GM18870 (cell line): ENCODE results near the gene NEU3.
"Not testable (repeated sequence)": the region's sequence is repeated elsewhere in the genome, so short reads cannot be mapped to it uniquely, and the experiment has no call there.

Experiments used
- ATAC-seq: cut with Tn5 transposase; IDR thresholded peaks from one replicate; pipeline ENCODE4 v1.9.1; 2021; ENCODE audit warnings: moderate library complexity; ENCODE audit not compliant: unreplicated experiment

Gene NEU3

DNA sequence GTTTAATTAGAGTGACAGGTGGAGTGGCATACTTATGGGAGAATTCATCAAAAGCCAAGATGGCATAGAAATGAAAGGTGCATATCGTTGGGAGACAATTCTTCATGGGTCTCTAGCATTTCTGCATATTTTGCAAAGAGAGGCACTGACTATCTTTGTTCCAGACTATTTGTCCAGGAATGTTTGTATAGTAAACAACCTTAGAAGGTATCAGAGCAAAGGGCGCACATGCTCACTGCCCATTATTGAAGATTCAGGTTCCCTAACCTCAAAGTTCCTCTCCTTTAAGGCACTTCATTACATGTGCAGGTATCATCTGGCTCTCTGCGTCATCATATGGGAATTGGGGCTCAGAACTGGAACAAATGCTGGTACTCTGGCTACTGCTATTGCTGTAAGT, 4.7 kb upstream of the NEU3 start:
- ATAC-seq: no peak

DNA sequence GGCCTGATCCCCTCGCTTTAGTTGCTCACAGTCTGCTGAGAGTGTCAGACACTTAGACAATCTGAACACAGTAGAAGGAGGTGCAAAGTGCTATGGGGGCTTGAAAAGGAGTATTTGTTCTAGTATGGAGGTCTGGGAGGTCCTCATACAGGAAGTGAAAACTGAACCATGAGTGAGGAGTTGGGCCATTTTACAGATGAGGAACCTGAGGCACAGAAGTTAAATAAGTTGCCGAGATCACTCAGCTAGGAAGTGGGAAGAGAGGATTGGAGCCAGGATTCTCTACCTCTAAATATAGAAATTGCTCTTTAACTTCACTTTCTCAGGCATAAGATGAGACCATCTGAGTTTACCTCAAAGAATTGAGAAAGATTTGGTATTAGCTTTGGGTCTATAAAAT, 4.0 kb upstream of the NEU3 start:
- ATAC-seq: no peak

DNA sequence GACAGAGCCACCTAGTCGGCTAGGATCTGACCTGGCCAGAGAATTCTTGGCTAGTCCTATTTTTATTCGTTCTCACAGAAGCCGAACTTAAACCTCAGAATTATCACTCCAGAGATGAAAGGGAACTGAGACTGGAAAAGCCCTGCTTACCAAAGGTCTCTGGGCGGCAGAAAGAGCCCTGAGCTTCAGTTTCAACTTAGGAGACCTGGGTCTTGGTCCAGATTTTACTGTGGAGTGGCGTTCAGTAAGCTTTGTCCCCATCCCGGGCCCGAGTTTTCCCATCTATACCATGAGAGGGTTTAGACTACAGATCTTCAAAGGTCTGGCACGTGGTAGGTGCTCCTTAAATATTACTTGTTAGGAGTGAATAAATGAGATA, 516 bp downstream of the NEU3 start:
- ATAC-seq: no peak

DNA sequence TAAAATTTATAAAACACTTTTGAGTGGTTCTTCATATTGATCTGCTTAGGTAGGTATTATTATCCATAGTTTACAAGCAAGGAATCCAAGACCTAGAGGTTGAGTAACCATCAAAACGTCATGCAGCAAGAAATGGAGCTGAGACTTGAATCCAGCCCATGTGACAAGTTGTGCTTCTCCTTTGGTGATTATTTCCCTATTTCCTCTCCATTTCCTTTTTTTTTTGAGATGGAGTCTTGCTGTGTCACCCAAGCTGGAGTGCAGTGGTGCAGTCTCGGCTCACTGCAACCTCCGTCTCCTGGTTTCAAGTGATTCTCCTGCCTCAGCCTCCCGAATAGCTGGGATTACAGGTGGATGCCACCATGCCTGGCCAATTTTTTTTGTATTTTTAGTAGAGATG, 1.4 kb downstream of the NEU3 start:
- ATAC-seq: not testable (repeated sequence)

DNA sequence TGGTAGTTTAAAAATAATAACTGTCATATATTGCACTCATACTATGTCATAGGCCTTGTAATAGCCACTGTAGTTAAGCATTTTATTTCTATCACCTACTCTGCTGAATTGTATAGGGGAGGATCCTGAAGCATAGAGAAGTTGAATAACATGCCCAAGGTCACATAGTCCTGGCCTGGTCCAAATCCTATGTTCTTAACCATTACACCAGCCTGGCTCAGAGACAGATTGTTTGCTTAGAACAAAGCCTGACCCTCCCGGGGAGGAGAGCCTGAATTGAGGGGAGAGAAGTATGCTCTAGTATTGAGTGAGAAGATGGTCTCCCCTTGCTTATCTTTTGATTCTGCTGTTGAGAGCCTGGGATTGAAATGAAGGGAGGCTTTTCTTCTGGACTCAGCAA, 2.2 kb downstream of the NEU3 start:
- no peak for ATAC-seq

DNA sequence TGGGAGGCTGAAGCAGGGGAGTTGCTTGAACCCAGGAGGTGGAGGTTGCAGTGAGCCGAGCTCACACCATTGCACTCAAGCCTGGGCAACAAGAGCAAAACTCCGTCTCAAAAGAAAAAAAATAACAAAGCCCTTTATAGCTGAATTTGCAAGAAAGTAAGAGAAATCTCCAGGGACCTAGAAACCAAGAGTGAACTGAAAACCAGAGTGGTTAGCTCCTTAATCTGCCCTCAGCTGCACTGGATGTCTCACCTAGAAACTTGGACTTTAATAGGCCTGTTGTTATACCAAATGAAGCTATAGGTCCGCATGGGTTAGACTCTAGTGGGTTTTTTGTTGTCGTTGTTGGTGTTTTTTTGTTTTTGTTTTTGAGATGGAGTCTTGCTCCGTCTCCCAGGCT, 4.1 kb downstream of the NEU3 start:
- no peak for ATAC-seq

DNA sequence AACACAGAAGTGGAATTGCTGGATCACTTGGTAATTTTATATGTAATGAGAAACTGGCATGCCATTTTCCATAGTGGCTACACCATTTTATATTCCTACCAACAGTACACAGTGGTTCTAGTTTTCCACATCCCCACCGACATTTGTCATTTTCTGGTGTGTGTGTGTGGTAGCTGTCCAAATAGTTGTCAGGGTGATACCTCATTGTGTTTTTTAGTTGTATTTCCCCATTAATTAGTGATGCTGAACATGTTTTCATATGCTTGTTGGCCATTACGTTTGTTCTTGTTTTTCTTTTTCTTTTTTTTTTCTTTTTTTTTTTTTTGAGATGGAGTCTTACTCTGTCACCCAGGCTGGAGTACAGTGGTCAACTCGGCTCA, 12.2 kb downstream of the NEU3 start:
- no peak for ATAC-seq

DNA sequence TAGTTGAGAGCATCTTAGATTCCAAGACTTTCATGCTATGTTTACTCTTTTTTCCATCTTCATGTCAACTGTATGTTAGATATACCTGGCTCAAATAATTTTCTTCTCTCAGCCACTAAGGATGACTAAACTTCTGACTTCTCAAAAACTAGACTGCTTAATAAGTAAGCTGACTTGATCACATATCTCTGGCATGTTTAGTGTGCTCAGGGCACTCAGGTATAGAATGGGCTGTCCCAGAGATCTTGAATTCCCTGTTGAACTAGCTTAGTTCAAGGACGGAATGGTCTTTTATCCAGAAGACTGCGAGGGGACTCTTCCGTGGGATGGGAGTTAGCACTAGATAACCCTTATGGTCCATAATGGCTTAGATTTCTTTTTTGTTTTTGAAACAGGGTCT, 13.0 kb downstream of the NEU3 start:
- ATAC-seq: no peak

DNA sequence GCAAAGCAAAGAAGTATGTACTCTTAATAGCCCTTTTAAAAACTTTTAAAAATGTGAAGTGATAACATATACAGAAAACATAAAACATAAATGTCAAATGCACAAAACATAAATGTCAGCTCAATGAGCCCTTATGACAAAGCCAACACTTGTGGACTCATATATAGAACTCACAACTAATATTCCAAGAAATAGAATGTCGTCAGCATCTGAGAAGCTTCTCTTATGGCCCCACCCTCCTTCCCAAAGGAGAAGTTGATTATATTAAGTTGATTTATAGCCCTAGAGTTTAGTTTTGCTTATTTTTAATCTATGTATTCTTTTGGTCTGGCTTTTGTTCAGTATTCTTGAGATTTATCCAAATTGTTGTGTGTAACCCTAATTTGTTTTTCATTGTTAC, 13.8 kb downstream of the NEU3 start:
- ATAC-seq: no peak

DNA sequence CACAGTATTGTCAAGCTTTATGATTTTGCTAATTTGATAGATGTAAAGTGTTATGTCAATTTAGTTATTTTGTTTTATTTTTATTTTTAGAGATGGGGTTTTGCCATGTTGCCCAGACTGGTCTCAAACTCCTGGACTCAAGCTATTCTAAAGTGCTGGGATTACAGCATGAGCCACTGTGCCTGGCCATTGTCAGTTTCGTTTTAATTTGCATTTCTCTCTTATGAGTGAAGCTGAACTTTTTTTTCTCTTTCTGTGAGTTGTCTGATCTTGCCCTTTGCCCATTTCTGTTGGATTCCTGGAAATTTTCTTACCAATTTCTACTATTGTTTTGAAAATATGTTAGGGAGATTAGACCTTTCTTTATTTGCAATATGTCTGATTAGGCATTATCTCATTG, 15.5 kb downstream of the NEU3 start:
- no peak for ATAC-seq

DNA sequence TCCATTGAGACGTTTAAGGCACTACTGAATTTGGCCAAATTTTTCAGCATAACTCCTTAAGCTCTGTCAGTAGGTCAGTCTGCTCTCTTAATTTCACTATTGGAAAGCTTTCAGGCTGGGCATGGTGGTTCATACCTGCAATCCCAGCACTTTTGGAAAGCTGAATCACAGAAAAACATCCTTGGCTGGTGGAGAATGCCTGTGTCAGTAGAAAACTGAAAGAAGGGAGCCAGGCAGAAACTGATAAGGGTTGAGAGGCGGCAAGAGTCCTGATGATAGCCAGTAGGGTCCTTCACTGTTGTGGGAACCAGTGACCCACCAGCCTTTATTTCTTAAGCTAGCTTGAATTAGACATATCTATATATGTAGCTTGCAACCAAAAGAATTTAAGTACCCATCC, 22.6 kb downstream of the NEU3 start:
- no peak for ATAC-seq

DNA sequence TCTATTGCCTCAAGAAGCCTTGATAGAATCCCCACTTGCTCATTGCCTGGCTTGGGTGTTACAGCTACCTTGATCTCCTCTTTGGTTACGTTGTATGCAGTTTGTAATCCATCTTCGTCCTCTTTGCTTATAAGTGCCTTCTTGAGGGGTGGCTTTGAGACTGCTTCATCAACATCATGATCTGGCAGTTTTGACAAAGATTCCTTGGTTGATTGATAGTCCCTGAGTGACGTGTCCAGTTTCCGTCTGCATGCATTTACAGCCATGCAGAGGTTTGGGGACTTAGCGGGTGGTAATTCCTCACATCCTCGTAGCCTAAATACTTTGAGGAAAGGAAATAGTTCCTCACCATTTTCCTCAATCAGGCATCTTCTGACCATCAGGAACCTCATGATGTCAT, 23.1 kb downstream of the NEU3 start:
- no peak for ATAC-seq

DNA sequence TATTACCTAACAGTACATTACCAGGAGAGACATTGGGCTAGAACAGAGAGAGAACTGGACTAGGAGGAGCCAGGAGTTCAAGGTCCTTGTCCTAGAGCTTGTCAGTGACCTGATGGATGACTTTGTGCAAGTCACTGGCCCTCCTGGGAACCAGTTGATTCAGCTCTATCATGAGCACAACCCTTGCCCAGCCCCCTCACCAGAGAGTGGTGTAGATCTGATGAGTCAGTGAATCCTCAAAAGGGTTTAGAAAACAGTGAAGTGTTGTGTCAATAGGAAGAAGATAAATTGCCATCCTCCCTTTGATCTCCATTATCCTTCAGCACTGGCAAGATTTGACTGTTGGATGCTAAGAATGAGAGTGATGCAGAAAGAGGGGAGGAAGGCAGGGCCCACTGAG, 24.3 kb downstream of the NEU3 start:
- ATAC-seq: no peak

DNA sequence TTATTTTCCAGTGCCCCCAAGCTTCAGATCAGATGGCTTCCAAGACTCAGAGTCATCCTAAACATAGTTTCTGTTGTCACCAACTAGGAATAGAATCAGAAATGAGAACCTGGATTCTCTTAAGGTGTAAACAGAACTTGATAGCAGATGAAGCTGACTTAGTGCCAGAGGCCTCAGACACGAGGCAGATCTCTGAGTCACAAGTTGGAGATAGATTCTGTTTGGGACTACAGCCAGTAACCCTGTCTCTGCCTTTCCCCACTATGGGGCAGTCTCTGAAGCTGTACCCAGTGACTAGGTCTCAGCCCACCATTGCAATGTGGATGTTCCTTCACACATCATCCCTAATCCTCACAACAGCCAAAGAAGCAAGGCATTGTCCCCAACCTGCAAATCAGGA, 25.4 kb downstream of the NEU3 start:
- ATAC-seq: no peak

DNA sequence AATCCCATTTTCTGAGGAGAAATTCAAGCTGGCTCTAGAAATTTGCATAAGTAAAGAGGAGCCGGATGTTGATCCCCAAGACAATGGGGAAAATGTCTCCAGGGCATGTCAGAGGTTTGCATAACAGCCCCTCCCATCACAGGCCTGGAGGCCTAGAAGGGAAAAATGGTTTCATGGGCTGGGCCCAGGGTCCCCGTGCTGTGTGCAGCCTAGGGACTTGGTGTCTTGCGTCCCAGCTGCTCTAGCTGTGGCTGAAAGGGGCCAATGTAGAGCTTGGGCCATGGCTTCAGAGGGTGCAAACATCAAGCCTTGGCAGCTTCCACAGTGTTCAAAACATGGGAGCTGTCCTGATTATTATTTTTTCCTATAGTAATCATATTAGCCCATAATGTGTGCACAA, 30.5 kb downstream of the NEU3 start:
- not testable (repeated sequence) for ATAC-seq

DNA sequence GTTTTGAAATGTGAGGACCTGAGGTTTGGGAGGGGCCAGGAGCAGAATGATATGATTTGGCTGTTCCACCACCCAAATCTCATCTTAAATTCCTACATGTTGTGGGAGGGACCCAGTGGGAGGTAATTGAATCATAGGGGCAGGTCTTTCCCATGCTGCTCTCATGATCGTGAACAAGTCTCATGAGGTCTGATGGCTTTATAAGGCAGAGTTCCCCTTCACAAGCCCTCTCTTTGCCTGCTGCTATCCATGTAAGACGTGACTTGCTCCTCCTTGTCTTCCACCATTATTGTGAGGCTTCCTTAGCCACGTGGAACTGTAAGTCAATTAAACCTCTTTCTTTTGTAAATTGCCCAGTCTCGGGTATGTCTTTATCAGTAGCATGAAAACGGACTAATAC, 31.6 kb downstream of the NEU3 start:
- not testable (repeated sequence) for ATAC-seq

DNA sequence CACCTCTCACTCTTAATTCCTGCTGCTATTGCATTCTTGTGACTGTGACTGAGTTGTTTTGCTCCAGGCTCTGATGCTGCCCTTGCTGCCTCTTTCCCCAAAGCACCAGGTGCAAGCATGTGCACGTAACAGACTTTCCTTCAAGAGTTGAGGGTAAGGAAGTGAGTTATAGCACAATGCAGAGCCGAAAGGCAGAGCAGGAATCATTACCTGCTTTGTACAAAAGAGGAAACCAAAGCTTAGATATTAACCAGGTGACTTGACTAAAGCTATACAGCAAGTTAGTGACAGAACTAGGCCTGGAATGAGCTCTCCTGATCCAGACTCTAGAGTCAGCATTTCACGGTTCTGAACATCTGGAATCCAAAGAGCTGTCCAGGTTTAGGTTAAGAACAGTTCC, 33.6 kb downstream of the NEU3 start:
- peak; percentile 39 for ATAC-seq

DNA sequence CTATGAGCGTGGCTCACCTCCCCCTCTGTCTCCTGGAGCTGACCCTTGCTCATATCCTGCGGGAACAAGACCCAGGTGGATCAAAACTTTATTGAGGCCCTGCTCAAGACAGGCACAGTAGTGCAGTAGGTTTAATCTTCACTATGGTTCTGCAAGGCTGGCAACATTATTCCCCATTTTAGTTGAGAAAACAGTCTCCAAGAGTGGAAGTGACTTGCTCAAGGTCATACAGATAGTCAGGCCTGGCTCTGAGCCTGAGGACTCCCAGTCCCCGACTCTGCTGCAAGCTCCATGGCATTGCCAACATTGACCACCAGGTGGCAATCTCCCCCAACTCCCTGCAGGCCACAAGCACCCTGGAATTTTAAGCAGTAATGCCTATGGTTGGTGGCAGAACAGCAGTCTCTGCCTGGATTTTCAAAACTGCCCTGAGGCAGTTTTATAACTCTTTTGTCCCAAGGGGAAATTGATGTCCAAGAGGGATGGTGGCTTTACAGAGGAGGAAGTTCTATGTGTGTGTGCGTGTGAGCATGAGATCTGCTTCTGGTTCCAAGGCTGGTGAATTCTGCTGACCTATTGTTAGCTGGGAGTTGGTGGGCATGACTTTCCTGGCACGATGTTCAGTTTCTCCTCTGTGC, 34.1 kb downstream of the NEU3 start:
- ATAC-seq: peak; percentile 53

DNA sequence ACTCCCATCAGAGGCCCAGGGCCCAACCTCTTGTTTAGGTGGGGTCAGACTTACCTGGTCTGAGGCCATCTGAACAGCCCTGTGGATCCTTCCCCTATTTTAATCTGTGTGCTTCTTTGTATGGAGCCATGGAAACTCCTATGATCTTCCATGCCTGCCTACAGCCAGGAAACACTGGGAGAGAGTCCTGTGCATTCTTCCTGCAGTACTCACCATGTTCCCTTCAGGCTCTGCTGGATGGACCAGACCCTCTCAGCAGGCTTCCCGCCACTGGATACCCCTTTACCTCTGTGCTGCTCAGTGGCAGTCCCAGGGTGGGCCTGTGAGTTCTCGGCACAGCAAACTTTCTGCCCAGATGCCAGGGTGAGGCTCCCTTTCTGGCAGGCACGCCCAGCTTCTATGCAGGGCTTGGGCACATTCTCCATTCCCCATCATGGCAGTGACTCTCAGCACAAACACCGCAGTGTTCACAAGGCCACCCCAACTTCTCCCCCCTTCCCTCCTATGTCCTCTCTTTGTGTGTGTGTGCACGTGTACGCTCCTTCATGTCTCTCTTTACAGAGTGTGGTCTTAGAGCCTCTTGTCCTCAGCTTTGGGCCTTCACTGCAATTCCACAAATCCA, 34.8 kb downstream of the NEU3 start:
- ATAC-seq: no peak

DNA sequence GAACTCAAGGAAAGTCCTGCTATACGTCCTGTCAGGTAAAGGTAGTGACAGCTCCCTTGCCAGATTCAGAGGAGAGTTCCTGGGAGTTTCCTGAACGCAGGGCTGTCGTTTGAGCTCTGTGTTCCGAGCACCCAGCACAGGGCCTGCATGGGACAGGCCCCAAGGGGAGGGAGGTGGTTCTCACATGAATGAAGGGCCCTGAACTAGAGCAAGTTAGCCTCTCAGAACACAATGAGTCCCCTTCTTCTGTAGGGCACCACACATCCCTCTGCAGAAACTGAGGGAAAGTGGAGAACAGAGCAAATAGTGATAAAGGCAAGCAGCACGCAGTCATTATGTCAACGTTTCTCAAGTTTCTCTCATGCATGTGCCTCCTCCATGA, 35.3 kb downstream of the NEU3 start:
- ATAC-seq: no peak

DNA sequence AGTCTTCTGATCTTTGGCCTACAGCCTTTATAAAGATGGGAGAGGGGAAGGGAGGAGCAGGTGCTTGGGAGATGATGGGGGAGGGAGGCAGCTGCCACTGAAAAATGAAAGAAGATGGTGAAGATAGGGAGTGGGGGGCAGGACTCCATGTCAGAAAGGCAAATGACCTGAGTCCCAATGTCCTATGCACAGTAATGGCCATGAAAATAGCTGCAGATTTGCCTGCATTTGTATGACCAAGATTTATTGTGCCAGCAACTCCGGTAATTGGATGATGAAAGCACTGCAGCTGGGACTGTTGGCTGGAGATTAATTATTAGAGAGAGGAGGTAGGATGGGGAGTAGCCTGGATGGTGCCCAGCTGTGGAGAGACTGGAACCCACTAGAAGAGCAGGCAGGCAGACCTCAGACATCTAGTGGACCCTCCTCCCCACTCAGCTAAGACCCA, 36.1 kb downstream of the NEU3 start:
- no peak for ATAC-seq

DNA sequence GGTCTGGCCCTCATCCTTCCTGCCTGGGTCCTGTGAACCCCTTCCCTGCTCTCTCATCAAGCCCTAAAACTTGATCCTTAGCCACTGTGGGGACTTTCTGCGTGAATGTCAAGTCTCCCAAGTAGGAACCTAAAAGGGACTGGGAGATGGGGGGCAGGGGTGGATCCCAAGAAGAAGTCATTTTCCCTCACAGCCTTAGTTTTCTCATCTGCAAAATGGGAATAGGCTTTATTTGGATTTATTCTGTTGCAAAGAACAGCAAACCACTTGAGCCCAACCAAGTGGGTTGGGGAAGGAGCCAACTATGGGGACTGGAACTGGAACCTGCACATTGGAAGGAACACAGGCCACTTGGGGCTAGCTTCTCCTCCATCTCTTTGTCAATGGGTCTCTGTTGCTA, 36.8 kb downstream of the NEU3 start:
- no peak for ATAC-seq

DNA sequence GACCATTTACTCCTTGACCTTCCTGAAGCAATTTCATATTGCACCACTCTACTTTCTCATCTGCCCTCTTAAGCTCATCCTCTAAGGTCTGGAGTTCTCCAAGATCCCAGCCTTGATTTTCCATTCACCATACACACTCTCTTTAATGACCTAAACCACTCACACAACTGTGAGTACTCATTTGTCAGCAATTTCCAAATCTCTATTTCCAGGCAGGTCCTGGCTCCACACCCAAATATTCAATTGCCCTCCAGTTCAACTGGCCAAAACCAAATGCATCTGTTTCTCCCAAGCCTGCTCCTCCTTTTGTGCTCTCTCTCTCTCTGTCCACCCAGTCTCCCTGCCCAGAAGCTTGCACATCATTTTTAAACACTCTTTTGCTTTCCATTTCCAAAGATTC, 39.6 kb downstream of the NEU3 start:
- ATAC-seq: no peak
